Measurements from ENCODE around the gene SRBD1.

The SRBD1 gene

DNA sequence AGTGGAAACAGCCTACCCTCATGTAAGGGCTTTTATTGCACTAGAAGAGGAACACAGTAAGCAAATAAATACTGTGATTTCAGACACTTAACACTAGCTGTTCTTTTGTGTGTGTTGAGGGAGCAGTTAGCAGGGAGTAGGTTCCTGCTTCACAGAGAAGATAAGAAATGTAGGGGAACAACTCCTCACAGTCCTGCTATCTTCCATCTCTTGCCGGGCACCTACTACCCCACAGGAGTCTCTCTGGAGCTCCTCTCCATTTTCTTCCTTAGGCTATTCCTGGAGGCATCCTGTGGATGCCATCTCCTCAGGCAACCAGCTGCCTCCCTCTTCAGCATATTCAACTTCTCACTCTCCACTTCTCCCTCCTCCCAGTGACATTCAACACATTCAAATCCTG, 145.0 kb downstream of the SRBD1 start:
- TF ChIP-seq, protein P1, sequence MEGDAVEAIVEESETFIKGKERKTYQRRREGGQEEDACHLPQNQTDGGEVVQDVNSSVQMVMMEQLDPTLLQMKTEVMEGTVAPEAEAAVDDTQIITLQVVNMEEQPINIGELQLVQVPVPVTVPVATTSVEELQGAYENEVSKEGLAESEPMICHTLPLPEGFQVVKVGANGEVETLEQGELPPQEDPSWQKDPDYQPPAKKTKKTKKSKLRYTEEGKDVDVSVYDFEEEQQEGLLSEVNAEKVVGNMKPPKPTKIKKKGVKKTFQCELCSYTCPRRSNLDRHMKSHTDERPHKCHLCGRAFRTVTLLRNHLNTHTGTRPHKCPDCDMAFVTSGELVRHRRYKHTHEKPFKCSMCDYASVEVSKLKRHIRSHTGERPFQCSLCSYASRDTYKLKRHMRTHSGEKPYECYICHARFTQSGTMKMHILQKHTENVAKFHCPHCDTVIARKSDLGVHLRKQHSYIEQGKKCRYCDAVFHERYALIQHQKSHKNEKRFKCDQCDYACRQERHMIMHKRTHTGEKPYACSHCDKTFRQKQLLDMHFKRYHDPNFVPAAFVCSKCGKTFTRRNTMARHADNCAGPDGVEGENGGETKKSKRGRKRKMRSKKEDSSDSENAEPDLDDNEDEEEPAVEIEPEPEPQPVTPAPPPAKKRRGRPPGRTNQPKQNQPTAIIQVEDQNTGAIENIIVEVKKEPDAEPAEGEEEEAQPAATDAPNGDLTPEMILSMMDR (IDR thresholded peaks at IDR 0.05): no peak
- no peak for TF ChIP-seq ZFX (IDR thresholded peaks at IDR 0.05; ENCODE audit: borderline replicate concordance)
- no peak overlapping the region for H3K27ac ChIP-seq

DNA sequence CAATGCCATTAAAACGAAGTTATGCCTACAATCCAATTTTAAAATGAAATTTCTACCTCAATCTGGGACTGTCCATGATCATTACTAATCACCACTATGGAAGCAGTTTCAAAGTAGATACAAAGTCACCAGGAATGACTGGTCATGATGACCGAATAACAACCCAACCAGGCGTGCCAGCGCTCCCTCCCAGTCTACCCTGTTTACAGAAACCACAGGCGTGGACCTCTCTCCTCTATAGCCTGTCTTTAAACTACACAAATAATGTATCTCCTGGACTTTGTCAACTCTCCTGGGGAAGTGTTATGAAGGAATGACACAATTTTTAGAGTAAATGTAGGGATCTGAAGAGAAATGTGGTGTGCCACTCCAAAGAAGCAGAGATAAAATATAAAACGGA, 150.2 kb downstream of the SRBD1 start:
- no peak overlapping the region for H3K27ac ChIP-seq
- no peak for TF ChIP-seq ZFX (IDR thresholded peaks at IDR 0.05; ENCODE audit: borderline replicate concordance)
- TF ChIP-seq, protein P1 (IDR thresholded peaks at IDR 0.05): no peak

DNA sequence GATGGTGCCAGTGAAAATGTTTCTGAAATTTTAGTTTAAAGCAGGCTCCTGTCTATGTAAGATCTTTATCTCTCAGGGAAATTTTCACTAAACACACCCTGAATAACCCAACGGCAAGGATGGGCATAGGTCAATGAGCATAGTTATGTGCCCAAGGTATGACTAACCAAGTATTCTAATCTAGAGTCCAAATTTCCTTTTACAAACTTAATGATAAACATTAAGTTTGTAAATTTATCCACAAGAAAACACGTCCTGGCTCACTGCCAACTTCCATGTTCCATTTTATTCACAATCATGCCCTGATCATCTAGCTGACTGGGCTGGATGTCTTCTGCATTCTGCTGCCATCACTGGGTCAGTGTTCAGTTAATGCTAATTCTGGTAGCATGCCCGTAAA, 151.2 kb downstream of the SRBD1 start:
- H3K27ac ChIP-seq: 0 out of 2 replicates have a peak overlapping the region, but pooled peaks have one; percentile 43
- no peak for TF ChIP-seq ZFX (IDR thresholded peaks at IDR 0.05; ENCODE audit: borderline replicate concordance)
- TF ChIP-seq, protein P1 (IDR thresholded peaks at IDR 0.05): no peak

DNA sequence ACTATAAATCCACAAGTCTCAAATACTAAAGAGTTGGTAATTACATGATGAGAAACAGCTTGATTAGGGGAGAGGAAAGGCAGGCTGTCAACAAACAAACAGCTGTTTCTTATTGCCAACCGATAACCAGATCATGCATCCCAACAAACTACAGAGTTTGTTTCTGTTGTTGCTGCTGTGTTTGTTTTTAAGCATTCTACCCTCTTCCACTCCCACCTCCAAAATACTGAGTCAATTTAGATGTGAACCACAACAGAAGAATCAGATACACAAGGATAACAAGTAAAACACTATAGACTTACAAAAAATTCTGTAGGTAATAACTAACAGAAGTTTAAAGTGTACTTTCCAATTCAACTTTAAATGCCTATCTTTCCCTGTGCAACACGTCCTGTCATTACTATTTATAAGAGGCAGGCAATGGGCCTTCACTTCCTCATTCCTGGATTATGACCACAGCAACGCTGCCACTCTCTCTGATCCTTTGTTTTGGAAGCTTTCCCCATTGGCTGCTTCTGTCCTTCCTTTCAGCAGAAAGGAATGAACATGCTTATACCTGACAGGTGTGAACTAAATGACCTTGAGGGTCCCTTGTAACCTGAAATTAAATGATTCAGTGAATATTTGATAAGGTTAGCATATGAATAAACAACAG, 152.0 kb downstream of the SRBD1 start:
- peak overlapping the region; percentile 43; the same call in 1 of the 2 replicates for H3K27ac ChIP-seq
- no peak for TF ChIP-seq ZFX (IDR thresholded peaks at IDR 0.05; ENCODE audit: borderline replicate concordance)
- TF ChIP-seq, protein P1 (IDR thresholded peaks at IDR 0.05): no peak

DNA sequence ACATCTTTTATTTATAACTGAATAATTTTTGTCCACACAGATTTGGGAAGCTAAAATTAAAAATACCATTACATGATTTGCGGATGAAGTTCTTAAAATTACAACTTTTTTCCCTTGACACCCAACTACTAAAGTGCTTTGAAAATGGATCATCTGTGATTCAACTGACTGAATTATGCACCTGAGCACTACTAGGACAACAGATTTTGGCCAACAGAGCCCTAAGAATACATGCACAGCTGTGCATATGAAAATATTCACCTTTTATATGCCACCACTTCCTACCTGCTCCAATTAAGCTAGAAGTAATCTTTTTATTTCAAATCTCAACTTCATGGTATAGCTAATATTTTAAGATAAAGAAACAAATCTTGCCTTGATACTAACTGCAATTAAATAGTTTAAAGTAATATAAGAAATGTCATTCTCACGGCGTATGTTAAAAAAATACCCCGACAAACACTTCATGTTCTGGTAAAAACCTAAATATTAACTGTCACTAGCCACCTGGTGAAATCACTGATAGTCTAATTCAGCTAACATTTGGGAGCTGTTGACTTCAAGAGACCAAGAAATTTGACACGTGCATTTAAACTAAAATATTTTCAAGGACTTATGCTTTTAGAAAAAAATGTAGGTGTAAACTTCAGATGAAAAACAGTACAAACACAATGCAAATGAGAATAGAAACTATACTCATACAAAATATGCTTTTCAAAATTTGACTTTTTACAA, 153.7 kb downstream of the SRBD1 start:
- TF ChIP-seq ZFX (IDR thresholded peaks at IDR 0.05; ENCODE audit: borderline replicate concordance): no peak
- no peak overlapping the region for H3K27ac ChIP-seq

DNA sequence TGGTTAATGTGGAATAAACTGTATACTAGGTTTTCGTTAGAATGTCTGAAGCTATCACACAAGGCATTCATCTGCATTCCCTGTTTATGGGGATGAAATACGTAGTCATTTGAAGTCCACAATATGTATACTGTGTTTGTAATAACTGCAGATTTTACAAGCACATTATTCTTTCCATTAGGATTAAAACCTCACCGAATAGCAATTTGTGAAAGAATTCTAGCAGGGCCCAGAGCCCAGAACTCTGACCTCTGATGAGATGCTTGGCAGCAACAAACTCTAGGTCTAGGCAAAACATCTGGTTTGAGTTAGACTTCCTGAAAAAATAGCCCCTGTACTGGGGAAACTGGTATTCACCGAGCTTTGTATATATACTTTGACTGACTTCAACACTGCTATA, 158.2 kb downstream of the SRBD1 start:
- no peak for TF ChIP-seq ZFX (IDR thresholded peaks at IDR 0.05; ENCODE audit: borderline replicate concordance)
- TF ChIP-seq, protein P1 (IDR thresholded peaks at IDR 0.05): no peak
- no peak overlapping the region for H3K27ac ChIP-seq

DNA sequence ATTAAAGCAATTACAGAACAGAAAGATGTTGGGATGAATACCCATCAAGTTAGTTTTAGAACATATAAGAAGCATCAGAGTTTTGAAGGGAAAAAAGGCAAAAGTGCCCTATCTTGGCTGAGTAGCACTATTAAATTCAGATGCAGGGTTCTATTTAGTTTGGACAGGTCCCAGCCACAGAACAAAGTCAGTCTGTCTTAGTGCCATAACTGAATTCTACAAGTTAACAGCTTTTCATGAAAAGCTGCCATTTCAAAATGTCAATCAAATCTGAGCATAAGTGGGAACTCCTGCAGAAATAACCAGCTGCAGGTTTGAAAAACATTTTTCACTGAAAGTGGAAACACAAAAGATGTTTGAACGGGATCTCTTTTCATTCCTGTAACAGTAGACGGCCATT, 160.4 kb downstream of the SRBD1 start:
- H3K27ac ChIP-seq: no peak overlapping the region
- TF ChIP-seq, protein P1 (IDR thresholded peaks at IDR 0.05): no peak
- TF ChIP-seq ZFX (IDR thresholded peaks at IDR 0.05; ENCODE audit: borderline replicate concordance): no peak

Measured in 22Rv1 (cell line).